ENCODE measurements around the gene LDB1. TPM values are rescaled to one million over a fixed set of nuclear protein-coding genes. Genes with fewer than 3 reads are reported as not detected.

Gene LDB1
- total and polyA plus RNA-seq, 2 of the 13 experiments (the other 11 are each of a cell fraction or from before 2014, with no cell fraction given) = 17.2 to 45.5 TPM

DNA sequence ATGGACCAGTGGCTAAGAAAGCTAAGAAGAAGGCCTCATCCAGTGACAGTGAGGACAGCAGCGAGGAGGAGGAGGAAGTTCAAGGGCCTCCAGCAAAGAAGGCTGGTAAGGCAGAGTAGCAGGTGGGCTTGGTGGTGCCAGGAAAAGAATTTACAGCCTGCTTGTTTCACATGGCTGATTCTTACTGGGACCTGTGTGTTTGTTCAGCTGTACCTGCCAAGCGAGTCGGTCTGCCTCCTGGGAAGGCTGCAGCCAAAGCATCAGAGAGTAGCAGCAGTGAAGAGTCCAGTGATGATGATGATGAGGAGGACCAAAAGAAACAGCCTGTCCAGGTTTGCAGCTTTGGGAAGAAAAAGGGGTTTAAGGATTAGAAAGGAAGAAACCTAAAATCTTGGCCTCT lies 37.1 kb upstream of the LDB1 start (continued):
- TF ChIP-seq ZBTB3 (CRISPR knock-in tag; IDR thresholded peaks at IDR 0.05; ENCODE audit: borderline replicate concordance, low read depth) = no peak
- TF ChIP-seq, protein P1, sequence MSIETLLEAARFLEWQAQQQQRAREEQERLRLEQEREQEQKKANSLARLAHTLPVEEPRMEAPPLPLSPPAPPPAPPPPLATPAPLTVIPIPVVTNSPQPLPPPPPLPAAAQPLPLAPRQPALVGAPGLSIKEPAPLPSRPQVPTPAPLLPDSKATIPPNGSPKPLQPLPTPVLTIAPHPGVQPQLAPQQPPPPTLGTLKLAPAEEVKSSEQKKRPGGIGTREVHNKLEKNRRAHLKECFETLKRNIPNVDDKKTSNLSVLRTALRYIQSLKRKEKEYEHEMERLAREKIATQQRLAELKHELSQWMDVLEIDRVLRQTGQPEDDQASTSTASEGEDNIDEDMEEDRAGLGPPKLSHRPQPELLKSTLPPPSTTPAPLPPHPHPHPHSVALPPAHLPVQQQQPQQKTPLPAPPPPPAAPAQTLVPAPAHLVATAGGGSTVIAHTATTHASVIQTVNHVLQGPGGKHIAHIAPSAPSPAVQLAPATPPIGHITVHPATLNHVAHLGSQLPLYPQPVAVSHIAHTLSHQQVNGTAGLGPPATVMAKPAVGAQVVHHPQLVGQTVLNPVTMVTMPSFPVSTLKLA (IDR thresholded peaks at IDR 0.05) = no peak
- no peak for TF ChIP-seq BRF2 (CRISPR knock-in tag; IDR thresholded peaks at IDR 0.05)
- TF ChIP-seq ZNF383 (CRISPR knock-in tag; IDR thresholded peaks at IDR 0.05; ENCODE audit: borderline replicate concordance) = no peak

- no peaks in the 10 kb centered on the region for H3K9me3 ChIP-seq (ENCODE audit: low read length)
- in situ Hi-C loops (cut with HindIII; ENCODE audit: extremely low pct_ligation_motif_present, low pct_unique_long_range_greater_than_20kb) = no loop called here
- H3K4me3 ChIP-seq (replicated peaks in 1 of 3; ENCODE audit: insufficient read depth in 1 of 3, low read depth in 2 of 3, low read length in 3 of 3) = 0 out of 6 replicates have a peak overlapping the region, but pooled peaks of 1 of the 3 experiments have one; percentile 14
- no peaks in the 10 kb centered on the region; a peak in 1 of 5 replicates for H3K27me3 ChIP-seq (ENCODE audit: control insufficient read depth in 1 of 2, insufficient read depth in 2 of 2, low read length in 2 of 2)
- 96% methylated on average over 11 of the region's 11 CpGs for WGBS (ENCODE audit: low lambda C conversion rate)
- H3K36me3 ChIP-seq (replicated peaks in 1 of 2; ENCODE audit: control insufficient read depth in 1 of 2, insufficient read depth in 2 of 2, low read length in 2 of 2) = peaks cover 26 to 56% of the 10 kb centered on the region in 2 experiments
- H3K9ac ChIP-seq (ENCODE audit: insufficient read depth, low read depth, low read length) = no peak overlapping the region
- ATAC-seq (no peak), DNase-seq (ENCODE audit: low spot score) (no peak), FAIRE-seq (no peak)
- intact Hi-C loops (cut with micrococcal nuclease; ENCODE audit: unreplicated experiment) = no loop called here
- no peak overlapping the region for H3K27ac ChIP-seq (ENCODE audit: extremely low read length, insufficient read depth, low read length)
- peaks cover 35% of the 10 kb centered on the region for H3K4me1 ChIP-seq (ENCODE audit: insufficient read depth, low read length)
- peaks cover 45% of the 10 kb centered on the region for H3K79me2 ChIP-seq (ENCODE audit: insufficient read depth, low read length)
- CTCF ChIA-PET (ENCODE audit: low intra/inter-chr PET ratio, low total read pairs) = no interaction called here
- POLR2A ChIA-PET = no interaction called here
- peaks cover 15% of the 10 kb centered on the region for H4K20me1 ChIP-seq (ENCODE audit: insufficient read depth, low read length)
- H3K4me2 ChIP-seq (ENCODE audit: low read depth, low read length) = peak overlapping the region; percentile 19; the same call in 1 of the 2 replicates
- no peak overlapping the region for H2AFZ ChIP-seq (ENCODE audit: low read length)
- BruUV-seq (replicated peaks) = no TSS peak
- TF ChIP-seq, protein P2, sequence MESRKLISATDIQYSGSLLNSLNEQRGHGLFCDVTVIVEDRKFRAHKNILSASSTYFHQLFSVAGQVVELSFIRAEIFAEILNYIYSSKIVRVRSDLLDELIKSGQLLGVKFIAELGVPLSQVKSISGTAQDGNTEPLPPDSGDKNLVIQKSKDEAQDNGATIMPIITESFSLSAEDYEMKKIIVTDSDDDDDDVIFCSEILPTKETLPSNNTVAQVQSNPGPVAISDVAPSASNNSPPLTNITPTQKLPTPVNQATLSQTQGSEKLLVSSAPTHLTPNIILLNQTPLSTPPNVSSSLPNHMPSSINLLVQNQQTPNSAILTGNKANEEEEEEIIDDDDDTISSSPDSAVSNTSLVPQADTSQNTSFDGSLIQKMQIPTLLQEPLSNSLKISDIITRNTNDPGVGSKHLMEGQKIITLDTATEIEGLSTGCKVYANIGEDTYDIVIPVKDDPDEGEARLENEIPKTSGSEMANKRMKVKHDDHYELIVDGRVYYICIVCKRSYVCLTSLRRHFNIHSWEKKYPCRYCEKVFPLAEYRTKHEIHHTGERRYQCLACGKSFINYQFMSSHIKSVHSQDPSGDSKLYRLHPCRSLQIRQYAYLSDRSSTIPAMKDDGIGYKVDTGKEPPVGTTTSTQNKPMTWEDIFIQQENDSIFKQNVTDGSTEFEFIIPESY (CRISPR knock-in tag; IDR thresholded peaks at IDR 0.05) = peak; percentile 54; the same call in 1 of the 2 replicates
- TF ChIP-seq ETV5 (CRISPR knock-in tag; IDR thresholded peaks at IDR 0.05; ENCODE audit: borderline replicate concordance) (no peak), ATF7 (IDR thresholded peaks at IDR 0.05) (0 out of 2 replicates have a peak, but pooled peaks have one; percentile 15), ATF7 (CRISPR knock-in tag; IDR thresholded peaks at IDR 0.05) (no peak), CEBPB (IDR thresholded peaks at IDR 0.05; ENCODE audit: borderline replicate concordance, low read depth, low read length) (peak; percentile 62; the same call in 1 of the 2 replicates)
- TF ChIP-seq, protein P3, sequence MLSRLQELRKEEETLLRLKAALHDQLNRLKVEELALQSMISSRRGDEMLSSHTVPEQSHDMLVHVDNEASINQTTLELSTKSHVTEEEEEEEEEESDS (CRISPR knock-in tag; IDR thresholded peaks at IDR 0.05; ENCODE audit: borderline replicate concordance) = no peak
Measured at GRCh38 chr10:102154466-102155116, 34.4 kb upstream of the LDB1 start.
